ENCODE measurements around the gene ST6GAL1. TPM values are rescaled to one million over a fixed set of nuclear protein-coding genes. Genes with fewer than 3 reads are reported as not detected.
A peak's percentile ranks its signal among the peaks of the same experiment; 100 is the strongest.

The ST6GAL1 gene
- total and polyA plus RNA-seq, 2 of the 13 experiments (the other 11 are each of a cell fraction or from before 2014, with no cell fraction given) = 79.9 to 164 TPM

DNA sequence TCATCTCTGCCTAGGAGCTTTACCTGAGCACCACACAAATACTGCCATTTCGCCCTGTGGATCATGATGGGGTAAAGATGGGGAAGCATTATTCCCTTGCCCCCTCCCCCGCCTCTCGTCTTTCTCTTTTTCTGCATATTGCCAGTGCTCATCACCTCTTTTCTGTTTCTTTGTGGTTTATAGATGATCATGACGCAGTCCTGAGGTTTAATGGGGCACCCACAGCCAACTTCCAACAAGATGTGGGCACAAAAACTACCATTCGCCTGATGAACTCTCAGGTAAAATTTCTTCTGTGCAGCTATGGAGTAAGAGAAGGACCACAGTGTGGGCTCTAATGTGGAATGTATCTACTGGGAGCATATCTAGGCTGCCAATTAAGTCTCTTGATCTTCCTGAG, 120.7 kb downstream of the ST6GAL1 start (continued):
- TF ChIP-seq, protein P1, sequence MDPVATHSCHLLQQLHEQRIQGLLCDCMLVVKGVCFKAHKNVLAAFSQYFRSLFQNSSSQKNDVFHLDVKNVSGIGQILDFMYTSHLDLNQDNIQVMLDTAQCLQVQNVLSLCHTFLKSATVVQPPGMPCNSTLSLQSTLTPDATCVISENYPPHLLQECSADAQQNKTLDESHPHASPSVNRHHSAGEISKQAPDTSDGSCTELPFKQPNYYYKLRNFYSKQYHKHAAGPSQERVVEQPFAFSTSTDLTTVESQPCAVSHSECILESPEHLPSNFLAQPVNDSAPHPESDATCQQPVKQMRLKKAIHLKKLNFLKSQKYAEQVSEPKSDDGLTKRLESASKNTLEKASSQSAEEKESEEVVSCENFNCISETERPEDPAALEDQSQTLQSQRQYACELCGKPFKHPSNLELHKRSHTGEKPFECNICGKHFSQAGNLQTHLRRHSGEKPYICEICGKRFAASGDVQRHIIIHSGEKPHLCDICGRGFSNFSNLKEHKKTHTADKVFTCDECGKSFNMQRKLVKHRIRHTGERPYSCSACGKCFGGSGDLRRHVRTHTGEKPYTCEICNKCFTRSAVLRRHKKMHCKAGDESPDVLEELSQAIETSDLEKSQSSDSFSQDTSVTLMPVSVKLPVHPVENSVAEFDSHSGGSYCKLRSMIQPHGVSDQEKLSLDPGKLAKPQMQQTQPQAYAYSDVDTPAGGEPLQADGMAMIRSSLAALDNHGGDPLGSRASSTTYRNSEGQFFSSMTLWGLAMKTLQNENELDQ (CRISPR knock-in tag; IDR thresholded peaks at IDR 0.05; ENCODE audit: borderline replicate concordance) = no peak
- TF ChIP-seq ZNF432 (CRISPR knock-in tag; IDR thresholded peaks at IDR 0.05; ENCODE audit: borderline replicate concordance) = no peak
- TF ChIP-seq POGZ (CRISPR knock-in tag; IDR thresholded peaks at IDR 0.05) = no peak

DNA sequence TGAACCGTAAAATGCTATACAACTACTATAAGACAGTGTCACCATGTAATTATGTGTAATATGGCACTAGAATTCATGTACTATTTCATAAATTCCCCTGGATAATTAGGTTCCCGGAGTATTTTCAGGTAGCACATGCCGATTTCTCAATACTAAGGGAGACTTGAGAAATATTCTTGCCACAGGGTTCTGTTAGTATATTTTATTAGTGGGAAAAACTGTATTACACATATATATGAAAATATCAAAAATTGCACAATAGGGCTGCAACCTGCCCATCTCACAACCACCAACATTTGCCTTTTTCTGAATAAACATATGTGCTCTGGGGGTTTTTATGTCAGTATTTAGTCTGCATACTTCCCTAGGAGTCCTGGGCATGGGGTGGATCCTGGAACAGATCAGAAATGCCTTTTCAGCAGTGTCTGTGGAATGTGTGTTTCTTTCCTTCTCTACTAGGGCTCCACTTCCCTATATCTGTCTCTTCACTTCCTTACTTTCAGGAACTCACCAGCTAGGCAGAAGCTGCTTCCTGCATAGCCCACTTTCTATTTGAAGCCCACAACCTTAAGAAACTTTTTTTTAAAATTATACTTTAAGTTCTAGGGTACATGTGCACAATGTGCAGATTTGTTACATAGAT, 121.5 kb downstream of the ST6GAL1 start:
- H3K4me1 ChIP-seq (ENCODE audit: insufficient read depth, low read length) = peaks cover 36% of the 10 kb centered on the region
- no peak overlapping the region for H3K27ac ChIP-seq (ENCODE audit: extremely low read length, insufficient read depth, low read length)
- 97% methylated on average over 3 of the region's 3 CpGs for WGBS (ENCODE audit: low lambda C conversion rate)
- ATAC-seq (no peak), DNase-seq (ENCODE audit: low spot score) (no peak), FAIRE-seq (no peak)
- BruUV-seq (replicated peaks) = no TSS peak
- no peak overlapping the region for H3K9ac ChIP-seq (ENCODE audit: insufficient read depth, low read depth, low read length)
- H3K27me3 ChIP-seq (ENCODE audit: control insufficient read depth in 1 of 2, insufficient read depth in 2 of 2, low read length in 2 of 2) = no peaks in the 10 kb centered on the region
- ChIA-PET CTCF (ENCODE audit: low intra/inter-chr PET ratio, low total read pairs) (no interaction called here), POLR2A (interaction anchor here (2.2 kb wide), 1 partner anchor 11 kb away, joined by 9 read pairs; no protein-coding TSS in a partner anchor)
- H3K4me2 ChIP-seq (ENCODE audit: low read depth, low read length) = no peak overlapping the region
- intact Hi-C loops (cut with micrococcal nuclease; ENCODE audit: unreplicated experiment) (no loop called here), in situ Hi-C loops (cut with HindIII; ENCODE audit: extremely low pct_ligation_motif_present, low pct_unique_long_range_greater_than_20kb) (no loop called here)
- H4K20me1 ChIP-seq (ENCODE audit: insufficient read depth, low read length) = peaks cover 17% of the 10 kb centered on the region
- H2AFZ ChIP-seq (ENCODE audit: low read length) = no peak overlapping the region
- peaks cover 9% of the 10 kb centered on the region; the same call in 1 of the 2 replicates for H3K9me3 ChIP-seq (ENCODE audit: low read length)
- no peak overlapping the region for H3K4me3 ChIP-seq (replicated peaks in 1 of 3; ENCODE audit: insufficient read depth in 1 of 3, low read depth in 2 of 3, low read length in 3 of 3)
- peaks cover 69% of the 10 kb centered on the region for H3K79me2 ChIP-seq (ENCODE audit: insufficient read depth, low read length)
- peaks cover 16 to 42% of the 10 kb centered on the region in 2 experiments for H3K36me3 ChIP-seq (replicated peaks in 1 of 2; ENCODE audit: control insufficient read depth in 1 of 2, insufficient read depth in 2 of 2, low read length in 2 of 2)
- no peak for TF ChIP-seq ZSCAN21 (CRISPR knock-in tag; IDR thresholded peaks at IDR 0.05; ENCODE audit: borderline replicate concordance)
- TF ChIP-seq IRF2 (CRISPR knock-in tag; IDR thresholded peaks at IDR 0.05) = no peak
- no peak for TF ChIP-seq ZNF180 (CRISPR knock-in tag; IDR thresholded peaks at IDR 0.05; ENCODE audit: borderline replicate concordance, low read depth)
- peak; percentile 53; the same call in 1 of the 2 replicates for TF ChIP-seq CEBPB (IDR thresholded peaks at IDR 0.05; ENCODE audit: borderline replicate concordance, low read depth, low read length)
- TF ChIP-seq, protein P2, sequence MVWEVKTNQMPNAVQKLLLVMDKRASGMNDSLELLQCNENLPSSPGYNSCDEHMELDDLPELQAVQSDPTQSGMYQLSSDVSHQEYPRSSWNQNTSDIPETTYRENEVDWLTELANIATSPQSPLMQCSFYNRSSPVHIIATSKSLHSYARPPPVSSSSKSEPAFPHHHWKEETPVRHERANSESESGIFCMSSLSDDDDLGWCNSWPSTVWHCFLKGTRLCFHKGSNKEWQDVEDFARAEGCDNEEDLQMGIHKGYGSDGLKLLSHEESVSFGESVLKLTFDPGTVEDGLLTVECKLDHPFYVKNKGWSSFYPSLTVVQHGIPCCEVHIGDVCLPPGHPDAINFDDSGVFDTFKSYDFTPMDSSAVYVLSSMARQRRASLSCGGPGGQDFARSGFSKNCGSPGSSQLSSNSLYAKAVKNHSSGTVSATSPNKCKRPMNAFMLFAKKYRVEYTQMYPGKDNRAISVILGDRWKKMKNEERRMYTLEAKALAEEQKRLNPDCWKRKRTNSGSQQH (CRISPR knock-in tag; IDR thresholded peaks at IDR 0.05; ENCODE audit: low read depth) = no peak
- TF ChIP-seq, protein P3, sequence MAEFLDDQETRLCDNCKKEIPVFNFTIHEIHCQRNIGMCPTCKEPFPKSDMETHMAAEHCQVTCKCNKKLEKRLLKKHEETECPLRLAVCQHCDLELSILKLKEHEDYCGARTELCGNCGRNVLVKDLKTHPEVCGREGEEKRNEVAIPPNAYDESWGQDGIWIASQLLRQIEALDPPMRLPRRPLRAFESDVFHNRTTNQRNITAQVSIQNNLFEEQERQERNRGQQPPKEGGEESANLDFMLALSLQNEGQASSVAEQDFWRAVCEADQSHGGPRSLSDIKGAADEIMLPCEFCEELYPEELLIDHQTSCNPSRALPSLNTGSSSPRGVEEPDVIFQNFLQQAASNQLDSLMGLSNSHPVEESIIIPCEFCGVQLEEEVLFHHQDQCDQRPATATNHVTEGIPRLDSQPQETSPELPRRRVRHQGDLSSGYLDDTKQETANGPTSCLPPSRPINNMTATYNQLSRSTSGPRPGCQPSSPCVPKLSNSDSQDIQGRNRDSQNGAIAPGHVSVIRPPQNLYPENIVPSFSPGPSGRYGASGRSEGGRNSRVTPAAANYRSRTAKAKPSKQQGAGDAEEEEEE (CRISPR knock-in tag; IDR thresholded peaks at IDR 0.05; ENCODE audit: borderline replicate concordance) = no peak

Measured in HepG2 (cell line).